ENCODE results near the gene ABCF1. TPM values are rescaled to one million over a fixed set of nuclear protein-coding genes. Genes with fewer than 3 reads are reported as not detected.

The ABCF1 gene
- total RNA-seq, 1 experiment from 2014 or later, result 94.9 TPM

- Histone ChIP-seq H3K9me3 (ENCODE audit: control insufficient read depth, insufficient read depth, low read depth, low read length) (no peaks in the 10 kb centered on the region), H3K27me3 (ENCODE audit: control insufficient read depth, insufficient read depth, low read length) (no peaks in the 10 kb centered on the region), H3K4me3 (ENCODE audit: low read depth in 2 of 2, low read length in 2 of 2) (no peak overlapping the region), H3K27ac (ENCODE audit: low read length) (no peak overlapping the region), H3K4me1 (ENCODE audit: control insufficient read depth, insufficient read depth, low read length) (no peaks in the 10 kb centered on the region), H3K36me3 (ENCODE audit: control insufficient read depth, insufficient read depth, low read length) (peaks cover 13% of the 10 kb centered on the region; the same call in 1 of the 2 replicates)
- no peak for ATAC-seq
- BruUV-seq (replicated peaks), result no TSS peak
- CTCF ChIA-PET, result no interaction called here
- POLR2A ChIA-PET, result interaction anchor here (0.5 to 1.0 kb wide), 3 partner anchors 11 to 108 kb away, joined by 3 to 9 read pairs (median 4); no protein-coding TSS in a partner anchor
- TF ChIP-seq SIN3A (IDR thresholded peaks at IDR 0.05; ENCODE audit: borderline replicate concordance, insufficient read depth, low read depth, low read length) (no peak), TCF7L2 (IDR thresholded peaks at IDR 0.05; ENCODE audit: low read depth, low read length) (no peak), REST (IDR thresholded peaks at IDR 0.05; ENCODE audit: insufficient read depth in 1 of 2, low read depth in 2 of 2, low read length in 1 of 2) (no peak), CTCF (IDR thresholded peaks at IDR 0.05) (no peak), POLR2AphosphoS5 (IDR thresholded peaks at IDR 0.05; ENCODE audit: low read depth, low read length) (peak; percentile 4; the same call in 1 of the 2 replicates)
- intact Hi-C loops (cut with micrococcal nuclease; ENCODE audit: unreplicated experiment), result no loop called here
- no peak for DNase-seq (ENCODE audit: low read depth, low spot score)
- in situ Hi-C loops (cut with HindIII; ENCODE audit: low pct_unique_long_range_greater_than_20kb, low sequenced_read_pairs), result no loop called here
These were observed 30.2 kb downstream of the ABCF1 start for GRCh38 chr6:30601436-30601814.

GRCh38 chr6:30601815-30602641 is 30.8 kb downstream of the ABCF1 start:
- no peak for DNase-seq (ENCODE audit: low read depth, low spot score)
- intact Hi-C loops (cut with micrococcal nuclease; ENCODE audit: unreplicated experiment), result no loop called here
- H3K36me3 ChIP-seq (ENCODE audit: control insufficient read depth, insufficient read depth, low read length), result peaks cover 19% of the 10 kb centered on the region
- no peak overlapping the region for H3K4me3 ChIP-seq (ENCODE audit: low read depth in 2 of 2, low read length in 2 of 2)
- no peaks in the 10 kb centered on the region for H3K4me1 ChIP-seq (ENCODE audit: control insufficient read depth, insufficient read depth, low read length)
- CTCF ChIA-PET, result no interaction called here
- BruUV-seq (replicated peaks), result no TSS peak
- TF ChIP-seq TCF7L2 (IDR thresholded peaks at IDR 0.05; ENCODE audit: low read depth, low read length) (0 out of 2 replicates have a peak, but pooled peaks have one; percentile 15), POLR2AphosphoS5 (IDR thresholded peaks at IDR 0.05; ENCODE audit: low read depth, low read length) (no peak; the same call in 1 of the 2 replicates)
- in situ Hi-C loops (cut with HindIII; ENCODE audit: low pct_unique_long_range_greater_than_20kb, low sequenced_read_pairs), result no loop called here
- H3K27me3 ChIP-seq (ENCODE audit: control insufficient read depth, insufficient read depth, low read length), result no peaks in the 10 kb centered on the region
- no peak for ATAC-seq
- POLR2A ChIA-PET, result interaction anchor here (0.5 to 1.0 kb wide), 2 partner anchors 36 to 108 kb away, joined by 3 to 9 read pairs; no protein-coding TSS in a partner anchor
- no peaks in the 10 kb centered on the region for H3K9me3 ChIP-seq (ENCODE audit: control insufficient read depth, insufficient read depth, low read depth, low read length)
- H3K27ac ChIP-seq (ENCODE audit: low read length), result no peak overlapping the region

- ChIA-PET CTCF (no interaction called here), POLR2A (no interaction called here)
- in situ Hi-C loops (cut with HindIII; ENCODE audit: low pct_unique_long_range_greater_than_20kb, low sequenced_read_pairs) (no loop called here), intact Hi-C loops (cut with micrococcal nuclease; ENCODE audit: unreplicated experiment) (no loop called here)
- BruUV-seq (replicated peaks), result no TSS peak
- no peak for TF ChIP-seq SIN3A (IDR thresholded peaks at IDR 0.05; ENCODE audit: borderline replicate concordance, insufficient read depth, low read depth, low read length)
- TF ChIP-seq CTCF (IDR thresholded peaks at IDR 0.05), result no peak
- TF ChIP-seq POLR2AphosphoS5 (IDR thresholded peaks at IDR 0.05; ENCODE audit: low read depth, low read length), result no peak; the same call in 1 of the 2 replicates
- no peaks in the 10 kb centered on the region for H3K27me3 ChIP-seq (ENCODE audit: control insufficient read depth, insufficient read depth, low read length)
- H3K36me3 ChIP-seq (ENCODE audit: control insufficient read depth, insufficient read depth, low read length), result peaks cover 28% of the 10 kb centered on the region
- H3K27ac ChIP-seq (ENCODE audit: low read length), result no peak overlapping the region
- no peak for ATAC-seq
- no peaks in the 10 kb centered on the region for H3K4me1 ChIP-seq (ENCODE audit: control insufficient read depth, insufficient read depth, low read length)
- no peak for DNase-seq (ENCODE audit: low read depth, low spot score)
- H3K9me3 ChIP-seq (ENCODE audit: control insufficient read depth, insufficient read depth, low read depth, low read length), result no peaks in the 10 kb centered on the region
- no peak overlapping the region for H3K4me3 ChIP-seq (ENCODE audit: low read depth in 2 of 2, low read length in 2 of 2)
These were observed 32.7 kb downstream of the ABCF1 start for GRCh38 chr6:30603961-30604360.
